Tibial artery (tissue), 4 donors: Measurements from ENCODE around the gene GMCL2.

Experiments used
- DNase-seq, 2 donors: peaks; one replicate each; pipeline ENCODE4 v3.0.0-alpha.2; 2019
- H3K27ac ChIP-seq, 2 donors: fragments of 200-600 bp; sonication (generic) in 1 of 2; 1 replicate in 1 of 2; 2 replicates in 1 of 2; pipeline ENCODE4 v1.5.1; 2018 to 2019; ENCODE audit warnings: mild to moderate bottlenecking in 1 of 2
- H3K27me3 ChIP-seq, 2 donors: fragments of 200-600 bp; sonication (generic) in 1 of 2; one replicate each; pipeline versions ENCODE4 v1.5.1 to v1.6.0; 2016 to 2019
- H3K36me3 ChIP-seq, 3 donors: fragments of 200-600 bp; sonication (generic) in 2 of 3; one replicate each; pipeline ENCODE4 v1.5.1; 2016 to 2019; ENCODE audit warnings: mild to moderate bottlenecking in 2 of 3
- H3K4me1 ChIP-seq, 4 donors: fragments of 200-600 bp; sonication (generic) in 2 of 4; 1 replicate in 3 of 4; 2 replicates in 1 of 4; pipeline ENCODE4 v1.5.1; 2016 to 2019
- H3K4me3 ChIP-seq, 2 donors: fragments of 200-600 bp; sonication (generic) in 1 of 2; 1 replicate in 1 of 2; 2 replicates in 1 of 2; pipeline ENCODE4 v1.5.1; 2018 to 2019; ENCODE audit warnings: mild to moderate bottlenecking in 2 of 2
- H3K9me3 ChIP-seq, 3 donors: fragments of 200-600 bp; sonication (generic) in 1 of 3; one replicate each; pipeline ENCODE4 v1.5.1; 2016 to 2019
- CTCF ChIP-seq, 2 experiments: fragments of 200-600 bp in 1 of 2; fragments of 450-650 bp in 1 of 2; IDR thresholded peaks; one replicate each; pipeline ENCODE4 v1.5.1; 2017 to 2019; ENCODE audit warnings: antibody characterized with exemption in 2 of 2, mild to moderate bottlenecking in 1 of 2, moderate library complexity in 1 of 2
- intact Hi-C: fragments of 100-400 bp; cut with DNase I; formaldehyde crosslinking; loops from one replicate; pipeline ENCODE4 v1.15.0; 2023; ENCODE audit warnings: low total_unique reads

GMCL2 gene

GRCh38 chr5:178224403-178224802, 37.2 kb upstream of the GMCL2 start:
- H3K4me3 ChIP-seq = no peak overlapping the region
- peaks cover 12 to 86% (median 47%) of the 10 kb centered on the region in 3 donors for H3K36me3 ChIP-seq
- DNase-seq = no peak
- H3K9me3 ChIP-seq = no peaks in the 10 kb centered on the region
- no peak for TF ChIP-seq CTCF (IDR thresholded peaks at IDR 0.05)
- H3K27ac ChIP-seq = no peak overlapping the region
- intact Hi-C loops = no loop called here
- no peaks in the 10 kb centered on the region for H3K4me1 ChIP-seq
- no peaks in the 10 kb centered on the region for H3K27me3 ChIP-seq

GRCh38 chr5:178223828-178224335, 36.7 kb upstream of the GMCL2 start:
- Histone ChIP-seq H3K9me3 (no peaks in the 10 kb centered on the region), H3K4me3 (no peak overlapping the region), H3K4me1 (no peaks in the 10 kb centered on the region), H3K27ac (no peak overlapping the region), H3K27me3 (no peaks in the 10 kb centered on the region), H3K36me3 (peaks cover 8 to 81% (median 47%) of the 10 kb centered on the region in 3 donors)
- intact Hi-C loops = no loop called here
- no peak for DNase-seq
- no peak for TF ChIP-seq CTCF (IDR thresholded peaks at IDR 0.05)

GRCh38 chr5:178223196-178223773, 36.1 kb upstream of the GMCL2 start:
- intact Hi-C loops = no loop called here
- Histone ChIP-seq H3K27ac (no peak overlapping the region), H3K36me3 (peaks cover 8 to 79% (median 42%) of the 10 kb centered on the region in 3 donors), H3K4me1 (no peaks in the 10 kb centered on the region), H3K4me3 (no peak overlapping the region), H3K27me3 (no peaks in the 10 kb centered on the region), H3K9me3 (no peaks in the 10 kb centered on the region)
- no peak for TF ChIP-seq CTCF (IDR thresholded peaks at IDR 0.05)
- no peak for DNase-seq

GRCh38 chr5:178222292-178222691, 35.1 kb upstream of the GMCL2 start:
- no peaks in the 10 kb centered on the region for H3K9me3 ChIP-seq
- no peaks in the 10 kb centered on the region for H3K27me3 ChIP-seq
- no peak overlapping the region for H3K4me3 ChIP-seq
- DNase-seq = no peak
- intact Hi-C loops = no loop called here
- H3K27ac ChIP-seq = no peak overlapping the region
- TF ChIP-seq CTCF (IDR thresholded peaks at IDR 0.05) = no peak
- no peaks in the 10 kb centered on the region for H3K4me1 ChIP-seq
- peaks cover 8 to 74% (median 32%) of the 10 kb centered on the region in 3 donors for H3K36me3 ChIP-seq

GRCh38 chr5:178221853-178222252, 34.7 kb upstream of the GMCL2 start:
- DNase-seq = no peak
- intact Hi-C loops = no loop called here
- Histone ChIP-seq H3K27me3 (no peaks in the 10 kb centered on the region), H3K4me1 (no peaks in the 10 kb centered on the region), H3K4me3 (no peak overlapping the region), H3K36me3 (peaks cover 8 to 74% (median 29%) of the 10 kb centered on the region in 3 donors), H3K9me3 (no peaks in the 10 kb centered on the region), H3K27ac (no peak overlapping the region)
- TF ChIP-seq CTCF (IDR thresholded peaks at IDR 0.05) = no peak
